WTC11 (cell line): Measurements from ENCODE around the gene SERTAD2. TPM values are rescaled to one million over a fixed set of nuclear protein-coding genes. Genes with fewer than 3 reads are reported as not detected.

Source experiments
- ATAC-seq: fragments of 200-7000 bp; cut with Tn5 transposase; 2 replicates; pipeline ENCODE4 v1.10.0; 2021; ENCODE audit warnings: mild to moderate bottlenecking, moderate library complexity
- CTCF ChIA-PET: fragments of 300-600 bp; sonication (Branson Sonifier 250); formaldehyde crosslinking; loops from one replicate; lab custom pipeline; 2021; ENCODE audit warnings: antibody characterized with exemption; lab: Charles Lee
- POLR2A ChIA-PET: fragments of 350-600 bp; sonication (Branson Sonifier 250); formaldehyde crosslinking; loops from one replicate; lab custom pipeline; 2021; ENCODE audit warnings: antibody characterized with exemption; lab: Charles Lee
- DNase-seq: peaks from one replicate; pipeline ENCODE4 v3.0.0; 2021; ENCODE audit warnings: low spot score
- H3K27ac Mint-ChIP-seq: 2 replicates; pipeline ENCODE4 v1.8.0; 2021; ENCODE audit warnings: mixed read lengths
- H3K27me3 Mint-ChIP-seq: 2 replicates; pipeline ENCODE4 v1.8.0; 2021; ENCODE audit warnings: low read depth, mild to moderate bottlenecking, moderate library complexity, mixed read lengths
- H3K36me3 Mint-ChIP-seq: 2 replicates; pipeline ENCODE4 v1.8.0; 2021; ENCODE audit warnings: mixed read lengths
- H3K4me1 Mint-ChIP-seq: 2 replicates; pipeline ENCODE4 v1.8.0; 2022; ENCODE audit warnings: mixed read lengths
- H3K4me3 Mint-ChIP-seq: 2 replicates; pipeline ENCODE4 v1.8.0; 2021; ENCODE audit warnings: mild to moderate bottlenecking, moderate library complexity, mixed read lengths
- H3K9me3 Mint-ChIP-seq: 2 replicates; pipeline ENCODE4 v1.8.0; 2021; ENCODE audit warnings: mixed read lengths
- CREB1 ChIP-seq: sonication (generic); formaldehyde crosslinking; IDR thresholded peaks from 2 replicates; pipeline ENCODE4 v1.8.0; 2023; ENCODE audit warnings: mild to moderate bottlenecking, missing genetic modification reagents
- FOXK1 ChIP-seq: sonication (generic); formaldehyde crosslinking; IDR thresholded peaks from 2 replicates; pipeline ENCODE4 v1.8.0; 2022; ENCODE audit warnings: mild to moderate bottlenecking, moderate library complexity, missing genetic modification reagents
- FOXP1 ChIP-seq: sonication (generic); formaldehyde crosslinking; IDR thresholded peaks from 2 replicates; pipeline ENCODE4 v1.8.0; 2022; ENCODE audit warnings: missing genetic modification reagents, mild to moderate bottlenecking, moderate library complexity, borderline replicate concordance
- IRF2 ChIP-seq: sonication (generic); formaldehyde crosslinking; IDR thresholded peaks from 2 replicates; pipeline ENCODE4 v1.8.0; 2022; ENCODE audit warnings: low read depth, missing genetic modification reagents, borderline replicate concordance
- NFATC4 ChIP-seq: fragments of 250-450 bp; sonication (Bioruptor Pico); IDR thresholded peaks from 2 replicates; pipeline ENCODE4 v1.9.0; 2021; ENCODE audit warnings: mild to moderate bottlenecking
- NR1H2 ChIP-seq: sonication (generic); formaldehyde crosslinking; IDR thresholded peaks from 2 replicates; pipeline ENCODE4 v1.9.0; 2021; ENCODE audit warnings: mild to moderate bottlenecking, moderate library complexity, missing genetic modification reagents
- SMAD4 ChIP-seq: sonication (generic); formaldehyde crosslinking; IDR thresholded peaks from 2 replicates; pipeline ENCODE4 v1.8.0; 2022; ENCODE audit warnings: mild to moderate bottlenecking, missing genetic modification reagents
- ZNF121 ChIP-seq: sonication (generic); formaldehyde crosslinking; IDR thresholded peaks from 2 replicates; pipeline ENCODE4 v1.8.0; 2023; ENCODE audit warnings: missing genetic modification reagents
- ZNF396 ChIP-seq: fragments of 250-450 bp; sonication (Bioruptor Pico); IDR thresholded peaks from 2 replicates; pipeline ENCODE4 v1.8.0; 2021; ENCODE audit warnings: mild to moderate bottlenecking, moderate library complexity, borderline replicate concordance
- total RNA-seq: library from RNA; stranded (reverse); gene quantifications from 3 replicates; pipeline ENCODE4 v1.2.3, GENCODE V29; 2021
- TF ChIP-seq, protein P1 (sequence below): sonication (generic); formaldehyde crosslinking; IDR thresholded peaks from 2 replicates; pipeline ENCODE4 v1.8.1; 2023; ENCODE audit warnings: mild to moderate bottlenecking, missing genetic modification reagents, borderline replicate concordance
- TF ChIP-seq, protein P2 (sequence below): sonication (generic); formaldehyde crosslinking; conservative IDR thresholded peaks from 2 replicates; pipeline ENCODE4 v1.8.1; 2022; ENCODE audit warnings: mild to moderate bottlenecking, missing genetic modification reagents
- TF ChIP-seq, protein P3 (sequence below): sonication (generic); formaldehyde crosslinking; IDR thresholded peaks from 2 replicates; pipeline ENCODE4 v1.8.1; 2022; ENCODE audit warnings: missing genetic modification reagents, borderline replicate concordance
- TF ChIP-seq, protein P4 (sequence below): sonication (generic); formaldehyde crosslinking; IDR thresholded peaks from 2 replicates; pipeline ENCODE4 v1.8.1; 2022; ENCODE audit warnings: low read depth, mild to moderate bottlenecking, moderate library complexity, missing genetic modification reagents, borderline replicate concordance
- TF ChIP-seq, protein P5 (sequence below): sonication (generic); formaldehyde crosslinking; IDR thresholded peaks from 2 replicates; pipeline ENCODE4 v1.8.1; 2022; ENCODE audit warnings: mild to moderate bottlenecking, missing genetic modification reagents, moderate library complexity, borderline replicate concordance
- TF ChIP-seq, protein P6 (sequence below): sonication (generic); formaldehyde crosslinking; IDR thresholded peaks from 2 replicates; pipeline ENCODE4 v1.8.1; 2023; ENCODE audit warnings: mild to moderate bottlenecking, missing genetic modification reagents, moderate library complexity

Gene SERTAD2
- total RNA-seq, 1 experiment from 2014 or later: 7.9 TPM

DNA sequence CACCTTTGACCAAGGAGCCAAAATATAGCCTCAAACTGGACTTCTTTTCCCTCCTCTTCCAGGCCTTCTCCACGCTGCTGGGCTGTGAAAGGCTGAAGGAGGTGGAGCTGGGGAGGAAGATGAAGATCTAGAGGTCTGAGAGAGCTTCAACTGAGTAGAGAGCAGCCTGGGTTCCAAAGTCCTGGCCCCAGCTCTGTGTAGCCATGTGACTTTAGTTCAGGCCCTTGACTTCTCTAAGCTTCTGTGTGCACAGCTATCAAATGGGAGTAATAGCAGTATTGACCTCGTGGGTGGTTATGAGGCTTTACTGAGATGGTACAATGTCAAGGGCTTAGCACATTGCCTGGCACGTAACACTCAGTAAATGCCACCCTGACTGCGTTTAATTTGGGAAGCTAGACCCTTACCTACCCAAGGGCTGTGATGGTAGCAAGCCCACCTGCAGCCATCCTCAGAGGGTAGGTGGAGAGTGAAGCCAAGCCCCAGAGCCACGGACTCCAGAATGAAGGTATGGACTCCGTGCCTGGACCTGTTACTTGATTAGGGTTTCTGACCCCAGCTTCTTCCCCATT, 38.4 kb downstream of the SERTAD2 start:
- Mint-ChIP-seq H3K4me1 (peaks cover 26% of the 10 kb centered on the region), H3K4me3 (no peak overlapping the region), H3K27ac (no peak overlapping the region), H3K9me3 (no peaks in the 10 kb centered on the region), H3K27me3 (peaks cover 15% of the 10 kb centered on the region), H3K36me3 (no peaks in the 10 kb centered on the region)
- ChIA-PET POLR2A (interaction anchor here (0.6 to 1.5 kb wide), 2 partner anchors 29 to 149 kb away, joined by 3 read pairs; no protein-coding TSS in a partner anchor), CTCF (interaction anchor here (1.0 to 3.4 kb wide), 6 partner anchors 10 to 307 kb away, joined by 3 to 22 read pairs (median 4); partner anchors contain the start of gene SERTAD2)
- no peak for DNase-seq
- ATAC-seq: no peak
- TF ChIP-seq SMAD4 (CRISPR knock-in tag): no peak
- TF ChIP-seq, protein P1, sequence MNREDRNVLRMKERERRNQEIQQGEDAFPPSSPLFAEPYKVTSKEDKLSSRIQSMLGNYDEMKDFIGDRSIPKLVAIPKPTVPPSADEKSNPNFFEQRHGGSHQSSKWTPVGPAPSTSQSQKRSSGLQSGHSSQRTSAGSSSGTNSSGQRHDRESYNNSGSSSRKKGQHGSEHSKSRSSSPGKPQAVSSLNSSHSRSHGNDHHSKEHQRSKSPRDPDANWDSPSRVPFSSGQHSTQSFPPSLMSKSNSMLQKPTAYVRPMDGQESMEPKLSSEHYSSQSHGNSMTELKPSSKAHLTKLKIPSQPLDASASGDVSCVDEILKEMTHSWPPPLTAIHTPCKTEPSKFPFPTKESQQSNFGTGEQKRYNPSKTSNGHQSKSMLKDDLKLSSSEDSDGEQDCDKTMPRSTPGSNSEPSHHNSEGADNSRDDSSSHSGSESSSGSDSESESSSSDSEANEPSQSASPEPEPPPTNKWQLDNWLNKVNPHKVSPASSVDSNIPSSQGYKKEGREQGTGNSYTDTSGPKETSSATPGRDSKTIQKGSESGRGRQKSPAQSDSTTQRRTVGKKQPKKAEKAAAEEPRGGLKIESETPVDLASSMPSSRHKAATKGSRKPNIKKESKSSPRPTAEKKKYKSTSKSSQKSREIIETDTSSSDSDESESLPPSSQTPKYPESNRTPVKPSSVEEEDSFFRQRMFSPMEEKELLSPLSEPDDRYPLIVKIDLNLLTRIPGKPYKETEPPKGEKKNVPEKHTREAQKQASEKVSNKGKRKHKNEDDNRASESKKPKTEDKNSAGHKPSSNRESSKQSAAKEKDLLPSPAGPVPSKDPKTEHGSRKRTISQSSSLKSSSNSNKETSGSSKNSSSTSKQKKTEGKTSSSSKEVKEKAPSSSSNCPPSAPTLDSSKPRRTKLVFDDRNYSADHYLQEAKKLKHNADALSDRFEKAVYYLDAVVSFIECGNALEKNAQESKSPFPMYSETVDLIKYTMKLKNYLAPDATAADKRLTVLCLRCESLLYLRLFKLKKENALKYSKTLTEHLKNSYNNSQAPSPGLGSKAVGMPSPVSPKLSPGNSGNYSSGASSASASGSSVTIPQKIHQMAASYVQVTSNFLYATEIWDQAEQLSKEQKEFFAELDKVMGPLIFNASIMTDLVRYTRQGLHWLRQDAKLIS: no peak
- TF ChIP-seq FOXP1: no peak

DNA sequence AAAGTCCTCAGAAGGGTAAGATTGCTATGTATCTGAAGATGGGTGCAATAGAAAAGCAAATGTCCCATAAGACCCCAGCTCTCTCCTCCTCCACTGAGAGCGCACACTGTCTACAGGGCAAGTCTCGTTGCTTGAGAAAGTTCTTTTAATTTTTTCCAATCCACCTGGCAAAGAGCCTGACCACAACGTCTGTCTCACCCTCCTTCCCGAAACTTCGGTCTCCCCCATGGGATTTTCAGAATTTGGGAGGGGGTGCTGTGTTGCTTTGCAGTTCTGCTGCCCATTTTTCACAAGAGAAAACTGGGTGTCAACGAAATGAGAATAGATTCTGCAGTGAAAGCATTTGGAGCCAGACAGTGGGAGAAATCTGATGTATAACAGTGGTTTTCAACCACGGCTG, 40.4 kb downstream of the SERTAD2 start:
- Mint-ChIP-seq H3K36me3 (no peaks in the 10 kb centered on the region), H3K9me3 (no peaks in the 10 kb centered on the region), H3K4me3 (no peak overlapping the region), H3K27ac (no peak overlapping the region), H3K4me1 (peaks cover 15% of the 10 kb centered on the region), H3K27me3 (peaks cover 28% of the 10 kb centered on the region)
- ChIA-PET CTCF (no interaction called here), POLR2A (no interaction called here)
- TF ChIP-seq, protein P2, sequence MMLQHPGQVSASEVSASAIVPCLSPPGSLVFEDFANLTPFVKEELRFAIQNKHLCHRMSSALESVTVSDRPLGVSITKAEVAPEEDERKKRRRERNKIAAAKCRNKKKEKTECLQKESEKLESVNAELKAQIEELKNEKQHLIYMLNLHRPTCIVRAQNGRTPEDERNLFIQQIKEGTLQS (CRISPR knock-in tag): no peak
- TF ChIP-seq IRF2 (CRISPR knock-in tag) (no peak), FOXK1 (CRISPR knock-in tag) (no peak), ZNF396 (no peak), ZNF121 (CRISPR knock-in tag) (no peak), CREB1 (CRISPR knock-in tag) (no peak), NR1H2 (CRISPR knock-in tag) (no peak), NFATC4 (CRISPR knock-in tag) (no peak)
- TF ChIP-seq, protein P3, sequence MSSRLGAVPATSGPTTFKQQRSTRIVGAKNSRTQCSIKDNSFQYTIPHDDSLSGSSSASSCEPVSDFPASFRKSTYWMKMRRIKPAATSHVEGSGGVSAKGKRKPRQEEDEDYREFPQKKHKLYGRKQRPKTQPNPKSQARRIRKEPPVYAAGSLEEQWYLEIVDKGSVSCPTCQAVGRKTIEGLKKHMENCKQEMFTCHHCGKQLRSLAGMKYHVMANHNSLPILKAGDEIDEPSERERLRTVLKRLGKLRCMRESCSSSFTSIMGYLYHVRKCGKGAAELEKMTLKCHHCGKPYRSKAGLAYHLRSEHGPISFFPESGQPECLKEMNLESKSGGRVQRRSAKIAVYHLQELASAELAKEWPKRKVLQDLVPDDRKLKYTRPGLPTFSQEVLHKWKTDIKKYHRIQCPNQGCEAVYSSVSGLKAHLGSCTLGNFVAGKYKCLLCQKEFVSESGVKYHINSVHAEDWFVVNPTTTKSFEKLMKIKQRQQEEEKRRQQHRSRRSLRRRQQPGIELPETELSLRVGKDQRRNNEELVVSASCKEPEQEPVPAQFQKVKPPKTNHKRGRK (CRISPR knock-in tag): no peak
- TF ChIP-seq, protein P4, sequence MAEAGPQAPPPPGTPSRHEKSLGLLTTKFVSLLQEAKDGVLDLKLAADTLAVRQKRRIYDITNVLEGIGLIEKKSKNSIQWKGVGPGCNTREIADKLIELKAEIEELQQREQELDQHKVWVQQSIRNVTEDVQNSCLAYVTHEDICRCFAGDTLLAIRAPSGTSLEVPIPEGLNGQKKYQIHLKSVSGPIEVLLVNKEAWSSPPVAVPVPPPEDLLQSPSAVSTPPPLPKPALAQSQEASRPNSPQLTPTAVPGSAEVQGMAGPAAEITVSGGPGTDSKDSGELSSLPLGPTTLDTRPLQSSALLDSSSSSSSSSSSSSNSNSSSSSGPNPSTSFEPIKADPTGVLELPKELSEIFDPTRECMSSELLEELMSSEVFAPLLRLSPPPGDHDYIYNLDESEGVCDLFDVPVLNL (CRISPR knock-in tag): no peak
- TF ChIP-seq, protein P5, sequence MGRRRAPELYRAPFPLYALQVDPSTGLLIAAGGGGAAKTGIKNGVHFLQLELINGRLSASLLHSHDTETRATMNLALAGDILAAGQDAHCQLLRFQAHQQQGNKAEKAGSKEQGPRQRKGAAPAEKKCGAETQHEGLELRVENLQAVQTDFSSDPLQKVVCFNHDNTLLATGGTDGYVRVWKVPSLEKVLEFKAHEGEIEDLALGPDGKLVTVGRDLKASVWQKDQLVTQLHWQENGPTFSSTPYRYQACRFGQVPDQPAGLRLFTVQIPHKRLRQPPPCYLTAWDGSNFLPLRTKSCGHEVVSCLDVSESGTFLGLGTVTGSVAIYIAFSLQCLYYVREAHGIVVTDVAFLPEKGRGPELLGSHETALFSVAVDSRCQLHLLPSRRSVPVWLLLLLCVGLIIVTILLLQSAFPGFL: no peak
- TF ChIP-seq, protein P6, sequence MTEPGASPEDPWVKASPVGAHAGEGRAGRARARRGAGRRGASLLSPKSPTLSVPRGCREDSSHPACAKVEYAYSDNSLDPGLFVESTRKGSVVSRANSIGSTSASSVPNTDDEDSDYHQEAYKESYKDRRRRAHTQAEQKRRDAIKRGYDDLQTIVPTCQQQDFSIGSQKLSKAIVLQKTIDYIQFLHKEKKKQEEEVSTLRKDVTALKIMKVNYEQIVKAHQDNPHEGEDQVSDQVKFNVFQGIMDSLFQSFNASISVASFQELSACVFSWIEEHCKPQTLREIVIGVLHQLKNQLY (CRISPR knock-in tag): no peak
- no peak for DNase-seq
- ATAC-seq: no peak
